ENCODE measurements around the gene ENOX1.
"Not testable (repeated sequence)": the region's sequence is repeated elsewhere in the genome, so short reads cannot be mapped to it uniquely, and the experiment has no call there.

ENOX1 gene

GRCh38 chr13:43356567-43356966 lies 430.2 kb downstream of the ENOX1 start:
- no peak for DNase-seq (ENCODE audit: low read depth)

GRCh38 chr13:43355774-43356173 lies 431.0 kb downstream of the ENOX1 start:
- no peak for DNase-seq (ENCODE audit: low read depth)

GRCh38 chr13:43354153-43354945 lies 432.4 kb downstream of the ENOX1 start:
- no peak for DNase-seq (ENCODE audit: low read depth)

GRCh38 chr13:43353631-43354030 lies 433.1 kb downstream of the ENOX1 start:
- no peak for DNase-seq (ENCODE audit: low read depth)

- DNase-seq (ENCODE audit: low read depth): not testable (repeated sequence)
Measured at GRCh38 chr13:43351612-43352011, 435.2 kb downstream of the ENOX1 start.

- DNase-seq (ENCODE audit: low read depth): no peak
Measured at GRCh38 chr13:43348397-43348796, 438.4 kb downstream of the ENOX1 start.

GRCh38 chr13:43347877-43348276 lies 438.9 kb downstream of the ENOX1 start:
- DNase-seq (ENCODE audit: low read depth): no peak

GRCh38 chr13:43346427-43346826 lies 440.3 kb downstream of the ENOX1 start:
- no peak for DNase-seq (ENCODE audit: low read depth)

- DNase-seq (ENCODE audit: low read depth): no peak
Measured at GRCh38 chr13:43343645-43344044, 443.1 kb downstream of the ENOX1 start.

- no peak for DNase-seq (ENCODE audit: low read depth)
Measured at GRCh38 chr13:43339805-43340550, 446.8 kb downstream of the ENOX1 start.

GRCh38 chr13:43339145-43339804 lies 447.5 kb downstream of the ENOX1 start:
- DNase-seq (ENCODE audit: low read depth): no peak

GRCh38 chr13:43335764-43336163 lies 451.0 kb downstream of the ENOX1 start:
- no peak for DNase-seq (ENCODE audit: low read depth)

- no peak for DNase-seq (ENCODE audit: low read depth)
Measured at GRCh38 chr13:43333176-43333575, 453.6 kb downstream of the ENOX1 start.

- no peak for DNase-seq (ENCODE audit: low read depth)
Measured at GRCh38 chr13:43331672-43332071, 455.1 kb downstream of the ENOX1 start.

GRCh38 chr13:43329702-43330101 lies 457.1 kb downstream of the ENOX1 start:
- DNase-seq (ENCODE audit: low read depth): no peak

GRCh38 chr13:43328907-43329306 lies 457.9 kb downstream of the ENOX1 start:
- no peak for DNase-seq (ENCODE audit: low read depth)

- DNase-seq (ENCODE audit: low read depth): no peak
Measured at GRCh38 chr13:43326100-43326499, 460.7 kb downstream of the ENOX1 start.

- DNase-seq (ENCODE audit: low read depth): no peak
Measured at GRCh38 chr13:43325636-43326035, 461.1 kb downstream of the ENOX1 start.

GRCh38 chr13:43324129-43324528 lies 462.6 kb downstream of the ENOX1 start:
- no peak for DNase-seq (ENCODE audit: low read depth)

GRCh38 chr13:43319617-43320444 lies 466.9 kb downstream of the ENOX1 start:
- no peak for DNase-seq (ENCODE audit: low read depth)

GRCh38 chr13:43316946-43317353 lies 469.8 kb downstream of the ENOX1 start:
- DNase-seq (ENCODE audit: low read depth): no peak

GRCh38 chr13:43316281-43316680 lies 470.5 kb downstream of the ENOX1 start:
- no peak for DNase-seq (ENCODE audit: low read depth)

Measured in T follicular helper cell (primary cell).